Right cardiac atrium (tissue), 5 donors: Measurements from ENCODE around the gene SYT5. TPM values are rescaled to one million over a fixed set of nuclear protein-coding genes. Genes with fewer than 3 reads are reported as not detected.
A peak's percentile ranks its signal among the peaks of the same experiment; 100 is the strongest.

Experiments
- ATAC-seq, 2 donors: fragments of 200-7000 bp; cut with Tn5 transposase; one replicate each; pipeline versions ENCODE4 v1.8.0 to v1.9.1; 2020; ENCODE audit warnings: moderate library complexity in 2 of 2, mild to moderate bottlenecking in 1 of 2
- DNase-seq, 3 donors: peaks; one replicate each; pipeline ENCODE4 v3.0.0-alpha.2; 2020
- H3K27ac ChIP-seq: one replicate; pipeline ENCODE4 v1.5.1; 2013; ENCODE audit warnings: mild to moderate bottlenecking, low read length, control low read depth, moderate library complexity
- H3K27me3 ChIP-seq: one replicate; pipeline ENCODE4 v1.6.1; 2013; ENCODE audit not compliant: control insufficient read depth, insufficient read depth
- H3K4me1 ChIP-seq: one replicate; pipeline ENCODE4 v1.6.1; 2013; ENCODE audit warnings: low read length; ENCODE audit not compliant: control insufficient read depth, insufficient read depth
- H3K4me3 ChIP-seq: one replicate; pipeline ENCODE4 v1.5.1; 2013; ENCODE audit warnings: low read length, control low read depth
- H3K9me3 ChIP-seq: one replicate; pipeline ENCODE4 v1.6.1; 2013; ENCODE audit warnings: low read length; ENCODE audit not compliant: control insufficient read depth
- WGBS: extraction: QIAGEN DNeasy Blood & Tissue Kit; methylation state at CpG from one replicate; pipeline ENCODE4 v1.1.7; 2013; 5-methylcytosine and 5-hydroxymethylcytosine counted together
- intact Hi-C, 4 donors: fragments of 100-400 bp; cut with DNase I; formaldehyde crosslinking; loops; one replicate each; pipeline versions ENCODE4 v1.11.0 to v1.14.0; 2022 to 2023
- polyA plus RNA-seq: library from polyadenylated mRNA; stranded (reverse); fragments of 200-250 nt; gene quantifications from one replicate; pipeline ENCODE4 v1.2.3, GENCODE V29; 2013
- total RNA-seq, 4 donors: library from RNA; stranded (reverse); fragmentation: NEBNext Ultra II Directional; extraction: Animal tissue kit (Norgen Biotek cat#: 25700); gene quantifications; one replicate each; pipeline ENCODE4 v1.2.1, GENCODE V29; 2021
- donor health status: healthy with polysubstance abuse.
- donor health status: DM: no; HTN: yes; CAD: no.
- donor health status: DM: no; HTN: no; CAD: no.
- donor health status: DM: no; HTN: yes; CAD: no; lungs with severe emphysema.
- donor health status: DM: yes; HTN: yes; CAD: no.

Gene SYT5
- total and polyA plus RNA-seq, 5 donors = 0.09 to 1.3 TPM; not detected in 3

GRCh38 chr19:55153652-55154264 is 26.3 kb downstream of the SYT5 start:
- Histone ChIP-seq H3K27ac (no peak overlapping the region), H3K27me3 (no peaks in the 10 kb centered on the region), H3K4me3 (peak overlapping the region; percentile 6), H3K9me3 (no peaks in the 10 kb centered on the region), H3K4me1 (no peaks in the 10 kb centered on the region)
- DNase-seq (peak in 1 of 3 donors; percentile 21), ATAC-seq (no peak)
- intact Hi-C loops = no loop called here
- 82% methylated on average over 12 of the region's 12 CpGs for WGBS

GRCh38 chr19:55152017-55152416 is 28.1 kb downstream of the SYT5 start:
- no peaks in the 10 kb centered on the region for H3K27me3 ChIP-seq
- no peak for DNase-seq
- no peak overlapping the region for H3K4me3 ChIP-seq

GRCh38 chr19:55149078-55150003 is 30.7 kb downstream of the SYT5 start, which contains the start of gene TNNT1:
TNNT1 (minus strand) TSS chr19:55149206; CDS start chr19:55147157, 2,049 bp downstream.
- no peaks in the 10 kb centered on the region for H3K9me3 ChIP-seq
- H3K4me1 ChIP-seq = no peaks in the 10 kb centered on the region
- intact Hi-C loops = loop anchor here in 2 of 4 donors (10.0 kb wide), 2 partner anchors 265 to 355 kb away; no protein-coding TSS in a partner anchor
- 12% methylated on average over 18 of the region's 18 CpGs for WGBS
- no peaks in the 10 kb centered on the region for H3K27me3 ChIP-seq
- H3K27ac ChIP-seq = peak within 1 kb of the TSS; percentile 71
- peak in 2 of 3 donors; percentile 56 to 66 for DNase-seq
- no peak within 1 kb of the TSS for H3K4me3 ChIP-seq
- ATAC-seq = peak; percentile 31 to 39

More at GRCh38 chr19:55152017-55152416, 28.1 kb downstream of the SYT5 start:
- ATAC-seq = no peak
- Histone ChIP-seq H3K4me1 (no peaks in the 10 kb centered on the region), H3K27ac (no peak overlapping the region), H3K9me3 (no peaks in the 10 kb centered on the region)
- intact Hi-C loops = no loop called here

GRCh38 chr19:55147545-55148251 is 32.4 kb downstream of the SYT5 start:
- DNase-seq (peak in 1 of 3 donors; percentile 37), ATAC-seq (peak in 1 of 2 donors; percentile 9)
- Histone ChIP-seq H3K9me3 (no peaks in the 10 kb centered on the region), H3K4me1 (no peaks in the 10 kb centered on the region), H3K27me3 (no peaks in the 10 kb centered on the region), H3K4me3 (no peak overlapping the region), H3K27ac (no peak overlapping the region)
- intact Hi-C loops = loop anchor here in 2 of 4 donors (10.0 kb wide), 2 partner anchors 267 to 357 kb away; no protein-coding TSS in a partner anchor
- 27% methylated on average over 8 of the region's 9 CpGs for WGBS

DNA sequence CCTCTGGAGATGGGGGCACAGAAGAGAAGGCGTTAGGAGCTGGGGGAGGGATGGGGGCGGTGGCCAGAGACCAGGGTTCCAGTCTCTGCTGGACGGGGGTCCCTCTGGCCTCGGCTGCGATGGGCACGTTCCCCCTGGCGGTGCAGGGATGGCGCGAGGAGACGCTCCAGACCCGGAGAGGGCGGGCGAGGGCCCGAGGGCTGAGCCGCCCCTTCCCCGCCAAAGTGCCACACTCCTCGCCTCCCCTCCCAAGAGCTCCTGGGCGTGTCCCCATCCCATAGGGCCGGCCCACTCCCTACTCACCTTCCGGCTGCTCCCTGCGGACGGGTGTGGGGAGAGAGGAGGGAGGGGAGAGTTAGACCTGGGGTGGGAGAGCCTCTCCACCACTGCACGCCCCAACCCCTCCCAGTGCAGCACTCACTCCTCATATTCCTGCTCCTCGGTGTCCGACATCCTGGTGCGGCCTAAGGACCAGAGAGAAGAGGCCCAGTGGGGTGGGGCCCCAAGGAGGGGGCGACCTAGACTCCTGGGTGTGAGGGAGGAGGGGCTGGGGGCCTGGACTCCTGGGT is 33.3 kb downstream of the SYT5 start:
- no peak overlapping the region for H3K4me3 ChIP-seq
- intact Hi-C loops = loop anchor here in 2 of 4 donors (10.0 kb wide), 2 partner anchors 268 to 358 kb away; no protein-coding TSS in a partner anchor
- DNase-seq (peak in 1 of 3 donors; percentile 49), ATAC-seq (peak in 1 of 2 donors; percentile 47)
- no peaks in the 10 kb centered on the region for H3K9me3 ChIP-seq
- H3K27ac ChIP-seq = no peak overlapping the region
- no peaks in the 10 kb centered on the region for H3K4me1 ChIP-seq
- H3K27me3 ChIP-seq = no peaks in the 10 kb centered on the region
- 4% methylated on average over 27 of the region's 27 CpGs for WGBS

DNA sequence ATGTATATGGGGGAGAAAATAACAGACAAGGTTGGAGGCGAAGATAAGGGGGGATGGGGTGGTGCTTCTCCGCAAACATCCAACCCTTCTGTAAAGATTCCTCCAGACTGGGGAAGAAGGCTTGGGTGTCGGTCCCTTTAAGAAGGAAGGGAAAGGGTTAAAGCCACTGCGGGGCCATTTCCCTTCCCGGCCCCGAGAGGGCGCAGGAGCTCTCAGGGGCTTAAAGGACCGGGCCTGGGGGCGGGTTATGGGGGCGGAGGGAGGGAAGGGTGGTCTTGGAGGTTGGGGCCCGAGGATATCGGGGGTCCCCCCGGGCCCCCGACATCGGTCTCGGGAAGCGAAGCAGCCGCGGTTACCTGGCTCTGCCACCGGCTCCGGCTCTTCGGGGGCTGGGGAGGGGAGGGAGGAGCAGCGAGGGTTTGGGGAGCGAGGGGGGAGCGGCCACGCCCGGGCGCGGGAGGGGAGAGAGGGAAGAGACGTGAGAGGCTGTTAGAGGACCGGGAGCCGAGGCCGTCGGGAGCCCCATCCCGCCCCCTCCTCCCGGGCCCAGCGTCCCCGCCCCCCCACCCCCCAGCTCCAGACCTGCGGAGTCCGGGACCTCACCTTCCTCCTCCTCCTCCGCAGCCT is 33.9 kb downstream of the SYT5 start:
- Histone ChIP-seq H3K27me3 (no peaks in the 10 kb centered on the region), H3K4me1 (no peaks in the 10 kb centered on the region), H3K9me3 (no peaks in the 10 kb centered on the region), H3K4me3 (no peak overlapping the region), H3K27ac (no peak overlapping the region)
- 4% methylated on average over 41 of the region's 41 CpGs for WGBS
- intact Hi-C loops = loop anchor here in 2 of 4 donors (10.0 kb wide), 2 partner anchors 269 to 359 kb away; no protein-coding TSS in a partner anchor
- peak in 1 of 3 donors; percentile 35 for DNase-seq
- ATAC-seq = peak in 1 of 2 donors; percentile 2

DNA sequence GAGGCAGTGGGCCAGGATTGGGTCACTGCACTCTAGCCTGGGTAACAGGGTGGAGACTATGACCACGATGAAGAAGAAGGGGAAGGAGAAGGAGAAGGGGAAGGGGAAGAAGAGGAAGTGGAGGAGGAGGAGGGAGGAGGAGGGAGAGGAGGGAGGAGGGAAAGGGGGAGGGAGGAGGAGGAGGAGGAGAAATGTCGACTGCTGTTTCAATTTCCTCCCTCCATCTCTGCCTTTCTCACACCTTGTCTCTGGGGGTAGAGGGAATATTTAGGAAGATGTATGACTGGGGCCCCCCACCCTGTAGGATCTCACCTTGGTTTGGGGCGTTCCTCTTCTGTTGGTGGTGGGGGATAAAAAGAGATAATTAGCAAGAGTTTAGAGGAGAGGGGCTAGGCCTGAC is 34.9 kb downstream of the SYT5 start:
- H3K27ac ChIP-seq = no peak overlapping the region

GRCh38 chr19:55141696-55142095 is 38.4 kb downstream of the SYT5 start:
- WGBS = 19% methylated on average over 21 of the region's 21 CpGs
- ATAC-seq (no peak), DNase-seq (peak in 1 of 3 donors; percentile 40)
- H3K9me3 ChIP-seq = no peaks in the 10 kb centered on the region
- H3K27me3 ChIP-seq = no peaks in the 10 kb centered on the region
- no peak overlapping the region for H3K27ac ChIP-seq
- no peaks in the 10 kb centered on the region for H3K4me1 ChIP-seq
- intact Hi-C loops = loop anchor here (2.0 to 10.0 kb wide), 4 partner anchors 273 to 363 kb away; no protein-coding TSS in a partner anchor
- no peak overlapping the region for H3K4me3 ChIP-seq

More for the DNA sequence above, 34.9 kb downstream of the SYT5 start:
- intact Hi-C loops = loop anchor here in 2 of 4 donors (10.0 kb wide), 2 partner anchors 270 to 360 kb away; no protein-coding TSS in a partner anchor
- Histone ChIP-seq H3K27me3 (no peaks in the 10 kb centered on the region), H3K9me3 (no peaks in the 10 kb centered on the region), H3K4me3 (no peak overlapping the region), H3K4me1 (no peaks in the 10 kb centered on the region)
- 31% methylated on average over 3 of the region's 3 CpGs for whole genome bisulfite sequencing
- no peak for DNase-seq
- no peak for ATAC-seq

- H3K9me3 ChIP-seq = no peaks in the 10 kb centered on the region
- WGBS = 53% methylated on average over 9 of the region's 9 CpGs
- DNase-seq (peak in 1 of 3 donors; percentile 20), ATAC-seq (no peak)
- intact Hi-C loops = loop anchor here in 2 of 4 donors (5.0 kb wide), 2 partner anchors 279 to 369 kb away; no protein-coding TSS in a partner anchor
- no peaks in the 10 kb centered on the region for H3K27me3 ChIP-seq
- no peak overlapping the region for H3K4me3 ChIP-seq
- H3K4me1 ChIP-seq = no peaks in the 10 kb centered on the region
- no peak overlapping the region for H3K27ac ChIP-seq
Observed at GRCh38 chr19:55137915-55138314, 42.2 kb downstream of the SYT5 start.
